HG03439 (cell line): ENCODE data around the gene CDHR2.

Experiments used
- ATAC-seq: cut with Tn5 transposase; IDR thresholded peaks from one replicate; pipeline ENCODE4 v1.9.1; 2021; ENCODE audit warnings: mild to moderate bottlenecking, moderate library complexity; ENCODE audit not compliant: unreplicated experiment

CDHR2 gene

GRCh38 chr5:176548967-176549444 lies at the start of gene CDHR2:
TSS of gene CDHR2 (plus strand) at chr5:176549342. CDS start at chr5:176565353, 16,011 bp downstream.
- ATAC-seq: no peak

- ATAC-seq: no peak
Measured at GRCh38 chr5:176500511-176500910, 48.6 kb upstream of the CDHR2 start.

GRCh38 chr5:176501333-176501732 lies 47.8 kb upstream of the CDHR2 start:
- no peak for ATAC-seq

GRCh38 chr5:176503496-176503895 lies 45.6 kb upstream of the CDHR2 start:
- no peak for ATAC-seq

GRCh38 chr5:176507911-176508310 lies 41.2 kb upstream of the CDHR2 start:
- no peak for ATAC-seq

- no peak for ATAC-seq
Measured at GRCh38 chr5:176508603-176509002, 40.5 kb upstream of the CDHR2 start.

- no peak for ATAC-seq
Measured at GRCh38 chr5:176513788-176514187, 35.4 kb upstream of the CDHR2 start.

- no peak for ATAC-seq
Measured at GRCh38 chr5:176514244-176514950, 34.7 kb upstream of the CDHR2 start.

GRCh38 chr5:176515396-176515795 lies 33.7 kb upstream of the CDHR2 start:
- no peak for ATAC-seq

GRCh38 chr5:176517053-176517661 lies 32.0 kb upstream of the CDHR2 start:
- no peak for ATAC-seq

GRCh38 chr5:176519810-176520720 lies 29.1 kb upstream of the CDHR2 start:
- no peak for ATAC-seq

- ATAC-seq: no peak
Measured at GRCh38 chr5:176521286-176521685, 27.9 kb upstream of the CDHR2 start.

GRCh38 chr5:176521699-176522263 lies 27.4 kb upstream of the CDHR2 start:
- ATAC-seq: no peak

GRCh38 chr5:176524138-176524537 lies 25.0 kb upstream of the CDHR2 start:
- no peak for ATAC-seq

- ATAC-seq: no peak
Measured at GRCh38 chr5:176524987-176525386, 24.2 kb upstream of the CDHR2 start.

- ATAC-seq: no peak
Measured at GRCh38 chr5:176525677-176526076, 23.5 kb upstream of the CDHR2 start.

GRCh38 chr5:176526462-176526861 lies 22.7 kb upstream of the CDHR2 start:
- no peak for ATAC-seq

- ATAC-seq: no peak
Measured at GRCh38 chr5:176527246-176528222, 21.6 kb upstream of the CDHR2 start.

- no peak for ATAC-seq
Measured at GRCh38 chr5:176528301-176528700, 20.8 kb upstream of the CDHR2 start.

GRCh38 chr5:176528761-176529115 lies 20.4 kb upstream of the CDHR2 start:
- ATAC-seq: no peak
